Activated T-helper 1 cell treated with anti-CD3 and anti-CD28 coated beads, Interleukin-12 subunit alpha, Interleukin-12 subunit beta, Interleukin-2, Interleukin-4 antibody, amounts not matched to agents 30 ng/mL and 10 ng/mL and 1 ng/mL, durations not matched to agents 14 hours and 24 hours and 36 hours (primary cell): Measurements from ENCODE around the gene ZNF865. TPM values are rescaled to one million over a fixed set of nuclear protein-coding genes. Genes with fewer than 3 reads are reported as not detected.

Source experiments
- DNase-seq: peaks from one replicate; pipeline ENCODE4 v3.0.0; 2021; ENCODE audit warnings: low spot score
- H3K27ac Mint-ChIP-seq: one replicate; pipeline ENCODE4 v1.8.0; 2021; ENCODE audit warnings: mild to moderate bottlenecking, mixed read lengths
- H3K27me3 Mint-ChIP-seq: one replicate; pipeline ENCODE4 v1.8.0; 2022; ENCODE audit warnings: mild to moderate bottlenecking, moderate library complexity, mixed read lengths; ENCODE audit not compliant: insufficient read depth
- H3K36me3 Mint-ChIP-seq: one replicate; pipeline ENCODE4 v1.8.0; 2021; ENCODE audit warnings: low read depth, mixed read lengths
- H3K4me1 Mint-ChIP-seq: one replicate; pipeline ENCODE4 v1.8.0; 2021; ENCODE audit warnings: low read depth, mixed read lengths
- H3K4me3 Mint-ChIP-seq: one replicate; pipeline ENCODE4 v1.8.0; 2021; ENCODE audit warnings: mild to moderate bottlenecking, moderate library complexity, mixed read lengths
- H3K9me3 Mint-ChIP-seq: one replicate; pipeline ENCODE4 v1.8.0; 2021; ENCODE audit warnings: mixed read lengths
- intact Hi-C: fragments of 100-400 bp; cut with micrococcal nuclease; formaldehyde crosslinking; loops from one replicate; pipeline ENCODE4 v1.15.1; 2024
- total RNA-seq: library from RNA; stranded (reverse); gene quantifications from 2 replicates; pipeline ENCODE4 v1.2.3, GENCODE V29; 2022

Gene ZNF865
- total RNA-seq, 1 donor from 2014 or later = 13.2 TPM

DNA sequence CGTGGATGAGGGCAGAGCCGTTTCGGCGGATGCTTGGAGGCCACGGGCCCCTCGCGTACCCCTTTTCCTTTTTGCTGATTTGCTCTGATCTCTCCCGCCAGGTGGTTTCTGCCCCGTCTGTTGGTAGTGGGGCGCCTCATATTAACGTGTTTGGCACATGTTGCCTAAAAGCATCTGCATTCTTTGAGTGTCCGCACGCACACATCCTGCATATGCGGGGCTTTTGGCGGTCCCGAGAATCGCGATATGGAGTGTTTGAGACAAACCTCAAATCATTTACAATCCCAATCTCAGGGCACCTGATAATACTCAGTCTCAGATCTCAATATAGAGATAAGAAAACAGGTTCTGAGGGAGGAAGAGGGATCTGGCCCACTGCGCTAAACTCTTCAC lies 50.2 kb downstream of the ZNF865 start:
- intact Hi-C loops = loop anchor here (1.0 to 10.0 kb wide), 5 partner anchors 20 to 1521 kb away; partner anchors contain the start of genes CNOT3, EPN1, PPP6R1 and ZNF444
- peaks cover 39% of the 10 kb centered on the region for H3K36me3 Mint-ChIP-seq
- no peak for DNase-seq

DNA sequence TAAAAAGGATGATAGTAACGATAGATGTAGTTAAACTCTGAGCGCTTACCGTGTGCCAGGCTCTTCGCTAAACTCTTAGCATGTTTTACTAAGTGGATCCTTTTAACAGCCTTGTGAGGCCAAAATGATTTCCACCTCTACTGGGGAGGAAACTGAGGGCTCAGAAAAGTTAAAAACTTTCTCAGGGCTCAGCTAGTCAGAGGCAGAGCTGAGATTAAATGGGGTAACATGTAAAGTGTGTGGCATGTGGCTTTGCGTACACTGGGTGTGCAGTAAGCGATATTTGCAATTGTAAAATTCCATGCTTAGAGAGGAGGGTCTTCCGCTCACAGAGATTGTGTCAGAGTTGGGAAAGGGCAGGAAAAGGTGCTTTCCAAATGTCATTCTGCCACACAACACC lies 51.1 kb downstream of the ZNF865 start:
- H3K36me3 Mint-ChIP-seq = peaks cover 43% of the 10 kb centered on the region
- H3K27ac Mint-ChIP-seq = peak overlapping the region; percentile 99
- H3K27me3 Mint-ChIP-seq = no peaks in the 10 kb centered on the region
- H3K4me1 Mint-ChIP-seq = peaks cover 33% of the 10 kb centered on the region
- H3K4me3 Mint-ChIP-seq = peak overlapping the region; percentile 93
- no peak for DNase-seq
- H3K9me3 Mint-ChIP-seq = no peaks in the 10 kb centered on the region
- intact Hi-C loops = loop anchor here (10.0 kb wide), 1 partner anchor 1522 kb away; the partner anchor contains the start of gene CNOT3

More for the DNA sequence above, 50.2 kb downstream of the ZNF865 start:
- H3K4me3 Mint-ChIP-seq = peak overlapping the region; percentile 93
- peak overlapping the region; percentile 99 for H3K27ac Mint-ChIP-seq
- H3K27me3 Mint-ChIP-seq = no peaks in the 10 kb centered on the region
- peaks cover 37% of the 10 kb centered on the region for H3K4me1 Mint-ChIP-seq
- no peaks in the 10 kb centered on the region for H3K9me3 Mint-ChIP-seq

DNA sequence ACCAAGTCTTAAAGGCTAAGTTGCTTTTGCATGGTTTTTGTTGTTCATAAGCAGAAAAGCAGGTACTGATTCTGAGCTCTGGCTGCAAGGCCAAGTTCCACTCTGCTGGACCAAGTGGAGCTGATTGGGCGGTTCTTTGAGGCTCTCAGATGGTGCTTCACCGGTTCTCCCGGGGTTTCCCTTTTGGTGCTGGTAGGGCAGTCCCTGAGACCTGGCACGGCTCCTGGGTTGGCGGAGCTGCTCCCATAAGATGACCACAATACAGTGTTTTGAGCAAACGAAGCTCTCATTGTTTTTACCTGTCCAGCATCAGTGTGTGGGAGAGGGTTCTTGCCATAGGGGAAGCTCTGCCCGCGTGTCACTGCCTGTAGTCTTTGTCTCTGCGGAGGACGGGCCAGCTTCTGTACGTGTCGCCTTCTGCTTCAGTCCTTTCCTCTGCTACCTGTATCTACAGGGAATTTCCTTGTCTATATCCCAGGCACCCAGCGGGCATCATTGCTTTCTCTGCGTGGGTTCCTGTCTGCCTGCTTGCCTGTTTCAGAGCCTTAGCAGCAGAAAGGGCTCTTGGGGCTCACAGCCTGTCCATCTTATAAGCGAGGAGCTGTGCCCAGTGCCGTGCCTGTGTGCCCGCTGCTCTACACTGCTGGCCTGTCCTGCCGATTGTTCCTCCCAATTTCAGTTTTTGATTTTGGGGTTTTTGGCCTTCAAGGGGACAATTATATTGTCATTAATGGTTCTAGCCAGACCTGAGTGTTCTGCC lies 51.7 kb downstream of the ZNF865 start:
- no peak for DNase-seq
- H3K27ac Mint-ChIP-seq = peak overlapping the region; percentile 99
- H3K36me3 Mint-ChIP-seq = peaks cover 47% of the 10 kb centered on the region
- H3K9me3 Mint-ChIP-seq = no peaks in the 10 kb centered on the region
- H3K4me1 Mint-ChIP-seq = peaks cover 33% of the 10 kb centered on the region
- H3K27me3 Mint-ChIP-seq = no peaks in the 10 kb centered on the region
- intact Hi-C loops = loop anchor here (10.0 kb wide), 1 partner anchor 1522 kb away; the partner anchor contains the start of gene CNOT3
- H3K4me3 Mint-ChIP-seq = peak overlapping the region; percentile 93

DNA sequence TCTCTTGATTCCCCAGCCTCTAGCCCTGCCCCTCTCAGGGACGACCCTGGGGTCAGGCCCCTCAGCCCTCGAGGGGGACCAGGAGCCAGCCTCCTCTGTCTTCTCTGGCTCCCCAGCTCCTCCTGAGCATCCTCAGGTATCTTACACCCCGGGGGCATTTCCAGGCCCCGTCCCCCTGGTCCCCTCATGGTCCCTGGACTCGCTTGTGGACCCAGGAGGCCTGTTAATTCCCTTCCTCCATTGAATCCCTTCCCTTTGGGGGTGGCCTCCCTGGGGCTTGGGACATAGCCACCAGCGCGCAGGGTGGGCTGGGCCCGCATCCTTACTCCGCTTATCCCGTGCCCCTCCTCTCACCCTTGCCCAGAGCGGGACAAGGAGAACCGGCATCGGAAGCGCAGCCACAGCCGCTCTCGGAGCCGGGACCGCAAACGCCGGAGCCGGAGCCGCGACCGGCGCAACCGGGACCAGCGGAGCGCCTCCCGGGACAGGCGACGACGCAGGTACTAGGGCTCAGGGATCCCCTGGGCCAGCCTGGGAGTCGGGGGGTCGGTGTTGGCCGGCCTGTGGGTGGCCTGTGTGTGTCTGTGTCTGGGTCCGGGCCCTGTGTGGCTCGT lies 53.5 kb downstream of the ZNF865 start:
- no peak for DNase-seq
- peaks cover 61% of the 10 kb centered on the region for H3K36me3 Mint-ChIP-seq
- no peak overlapping the region for H3K4me3 Mint-ChIP-seq
- H3K4me1 Mint-ChIP-seq = peaks cover 42% of the 10 kb centered on the region
- no peaks in the 10 kb centered on the region for H3K9me3 Mint-ChIP-seq
- intact Hi-C loops = loop anchor here (10.0 kb wide), 1 partner anchor 1524 kb away; the partner anchor contains the start of gene CNOT3
- H3K27me3 Mint-ChIP-seq = no peaks in the 10 kb centered on the region
- no peak overlapping the region for H3K27ac Mint-ChIP-seq

DNA sequence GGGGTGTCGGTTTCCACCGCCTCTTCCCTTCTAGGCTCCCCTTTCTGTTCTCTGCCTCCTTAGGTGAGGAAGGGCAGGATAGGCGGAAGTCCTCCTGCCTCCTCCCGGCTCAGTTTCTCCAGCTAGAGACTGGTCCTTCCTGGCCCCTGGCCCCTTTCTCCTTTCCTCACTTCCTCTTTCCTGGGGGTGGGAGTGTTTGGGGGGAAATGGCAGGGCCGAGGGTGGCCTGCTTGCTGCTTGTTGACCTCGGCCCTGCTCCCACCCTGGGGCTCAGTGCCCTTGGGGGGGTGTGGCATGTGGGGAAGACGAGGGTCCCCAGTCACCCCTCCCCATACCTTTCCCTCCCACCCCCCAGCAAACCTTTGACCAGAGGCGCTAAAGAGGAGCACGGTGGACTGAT lies 54.4 kb downstream of the ZNF865 start:
- H3K9me3 Mint-ChIP-seq = no peaks in the 10 kb centered on the region
- H3K27ac Mint-ChIP-seq = no peak overlapping the region
- no peak for DNase-seq
- peak overlapping the region; percentile 51 for H3K4me3 Mint-ChIP-seq
- H3K4me1 Mint-ChIP-seq = peaks cover 42% of the 10 kb centered on the region
- intact Hi-C loops = loop anchor here (10.0 kb wide), 1 partner anchor 1525 kb away; the partner anchor contains the start of gene CNOT3
- peaks cover 68% of the 10 kb centered on the region for H3K36me3 Mint-ChIP-seq
- no peaks in the 10 kb centered on the region for H3K27me3 Mint-ChIP-seq

DNA sequence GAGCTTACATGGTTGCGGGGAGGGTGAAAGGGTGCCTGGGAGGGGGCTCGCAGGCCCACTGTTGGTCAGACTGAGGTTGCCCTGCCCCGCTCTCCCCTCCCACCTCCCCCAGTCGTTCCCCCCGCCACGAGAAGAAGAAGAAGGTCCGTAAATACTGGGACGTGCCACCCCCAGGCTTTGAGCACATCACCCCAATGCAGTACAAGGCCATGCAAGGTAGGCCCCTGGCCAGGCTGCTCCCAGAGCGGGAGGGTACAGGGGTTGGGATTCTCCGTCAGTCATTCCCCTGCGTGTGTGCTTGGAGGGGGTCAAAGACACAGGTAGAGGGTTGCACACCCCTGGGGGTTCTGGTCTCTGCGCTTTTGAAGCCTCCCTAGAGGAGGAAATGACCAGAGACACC lies 55.0 kb downstream of the ZNF865 start:
- DNase-seq = no peak
- Mint-ChIP-seq H3K27ac (no peak overlapping the region), H3K36me3 (peaks cover 69% of the 10 kb centered on the region), H3K4me1 (peaks cover 42% of the 10 kb centered on the region), H3K9me3 (no peaks in the 10 kb centered on the region), H3K27me3 (no peaks in the 10 kb centered on the region), H3K4me3 (no peak overlapping the region)
- intact Hi-C loops = no loop called here

DNA sequence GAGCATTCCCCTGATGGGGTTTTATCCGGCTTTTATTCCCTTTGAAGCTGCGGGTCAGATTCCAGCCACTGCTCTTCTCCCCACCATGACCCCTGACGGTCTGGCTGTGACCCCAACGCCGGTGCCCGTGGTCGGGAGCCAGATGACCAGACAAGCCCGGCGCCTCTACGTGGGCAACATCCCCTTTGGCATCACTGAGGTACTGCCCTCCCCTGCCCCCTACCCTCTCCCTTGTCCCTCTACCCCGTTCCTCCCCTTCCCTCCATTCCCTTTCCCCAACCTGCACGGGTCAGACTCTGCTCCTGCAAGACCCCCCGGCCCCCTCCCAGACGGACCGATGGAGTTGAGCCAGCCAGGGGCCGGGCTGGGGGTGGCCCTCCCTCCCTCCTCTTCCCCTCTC lies 55.5 kb downstream of the ZNF865 start:
- no peak overlapping the region for H3K4me3 Mint-ChIP-seq
- peaks cover 65% of the 10 kb centered on the region for H3K36me3 Mint-ChIP-seq
- intact Hi-C loops = no loop called here
- H3K4me1 Mint-ChIP-seq = peaks cover 39% of the 10 kb centered on the region
- H3K9me3 Mint-ChIP-seq = no peaks in the 10 kb centered on the region
- H3K27ac Mint-ChIP-seq = no peak overlapping the region
- no peaks in the 10 kb centered on the region for H3K27me3 Mint-ChIP-seq
- DNase-seq = no peak

DNA sequence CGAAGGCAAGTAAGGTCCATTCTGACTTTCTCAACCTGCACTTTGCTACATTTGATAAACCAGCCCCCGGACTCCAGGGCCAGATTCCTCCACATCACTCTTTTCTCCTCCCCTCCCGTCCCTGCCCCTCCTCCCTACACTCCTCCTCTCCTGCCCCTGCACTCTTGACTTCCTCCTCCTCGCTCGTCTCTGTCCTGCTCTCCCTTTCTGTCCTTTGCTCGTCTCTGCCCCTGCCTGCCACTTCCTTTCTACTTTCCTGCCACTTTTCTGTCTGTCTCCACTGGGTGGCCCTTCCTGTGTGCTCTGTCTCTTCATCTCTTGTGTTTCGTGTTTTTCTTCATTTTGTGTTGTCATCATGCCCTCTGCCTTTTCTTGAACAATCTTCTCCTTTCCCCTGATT lies 56.4 kb downstream of the ZNF865 start:
- Mint-ChIP-seq H3K4me3 (no peak overlapping the region), H3K27ac (peak overlapping the region; percentile 81), H3K27me3 (no peaks in the 10 kb centered on the region), H3K36me3 (peaks cover 66% of the 10 kb centered on the region), H3K4me1 (peaks cover 32% of the 10 kb centered on the region), H3K9me3 (no peaks in the 10 kb centered on the region)
- DNase-seq = no peak
- intact Hi-C loops = no loop called here

DNA sequence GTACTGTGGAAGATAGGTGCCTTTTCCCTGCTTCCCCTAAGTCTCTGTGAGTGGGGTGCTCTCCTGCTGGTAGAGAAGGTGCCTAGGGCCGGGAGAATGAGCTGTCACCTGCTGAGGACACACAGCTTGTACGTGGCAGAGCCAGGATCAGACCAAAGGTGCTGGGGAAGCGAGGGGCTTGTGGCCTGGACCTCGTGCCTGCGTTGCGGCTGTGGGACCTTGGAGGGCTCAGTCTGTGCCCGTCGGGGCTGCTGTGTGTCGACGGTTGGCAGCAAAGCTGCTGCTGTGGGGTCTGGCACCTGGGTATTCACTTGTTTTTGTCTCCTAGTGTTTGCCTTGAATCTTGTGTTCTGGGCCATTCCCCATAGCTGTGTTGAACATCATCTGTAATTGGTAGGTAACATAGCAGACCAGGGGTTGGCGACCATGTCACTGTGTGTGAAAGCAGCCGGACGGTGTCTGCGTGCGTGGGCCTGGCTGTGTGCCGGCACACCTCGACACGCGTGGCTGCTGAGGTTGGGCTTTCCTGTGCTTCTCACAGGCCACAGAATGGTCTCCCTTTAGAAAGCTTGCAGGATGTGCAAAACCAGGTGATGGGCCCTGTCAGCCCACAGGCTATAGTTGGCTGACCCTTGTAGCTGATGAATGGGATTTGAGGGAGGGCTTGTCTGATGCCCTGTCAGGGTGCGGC lies 58.5 kb downstream of the ZNF865 start:
- H3K9me3 Mint-ChIP-seq = no peaks in the 10 kb centered on the region
- no peaks in the 10 kb centered on the region for H3K27me3 Mint-ChIP-seq
- no peak overlapping the region for H3K4me3 Mint-ChIP-seq
- no peak overlapping the region for H3K27ac Mint-ChIP-seq
- H3K36me3 Mint-ChIP-seq = peaks cover 66% of the 10 kb centered on the region
- H3K4me1 Mint-ChIP-seq = peaks cover 17% of the 10 kb centered on the region
- intact Hi-C loops = no loop called here
- DNase-seq = no peak

DNA sequence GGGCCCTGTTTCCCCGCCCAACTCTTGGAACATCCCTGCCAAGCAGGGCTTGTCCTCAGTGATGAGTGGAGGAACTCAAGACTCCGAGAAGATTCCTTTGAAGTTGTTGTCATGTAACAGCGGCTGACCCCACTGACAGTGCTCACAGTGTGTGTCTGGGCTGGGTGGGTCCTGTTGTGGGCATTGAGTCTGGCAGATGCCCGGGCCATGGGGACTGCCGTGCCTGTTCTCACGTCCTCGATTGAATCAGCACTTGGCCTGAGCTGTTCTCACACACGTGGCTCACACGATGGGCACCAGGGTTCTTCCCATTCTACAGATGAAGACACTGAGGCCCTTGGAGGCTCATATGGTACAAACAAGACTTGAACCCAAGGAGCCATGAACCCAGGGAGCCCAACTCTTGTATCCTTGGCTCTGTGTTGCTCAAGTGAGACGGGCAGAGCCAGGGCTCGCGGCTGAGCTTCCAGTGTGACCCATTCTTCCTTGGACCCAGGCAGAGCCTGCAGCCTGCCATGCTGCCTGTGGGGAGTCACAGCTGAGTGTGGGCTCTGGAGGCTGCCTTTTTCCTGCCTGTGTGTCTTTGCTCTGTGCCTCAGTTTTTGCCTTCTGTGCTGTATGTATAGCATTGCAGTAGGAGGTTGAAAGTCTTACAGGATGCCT lies 61.0 kb downstream of the ZNF865 start:
- DNase-seq = no peak
- H3K4me3 Mint-ChIP-seq = no peak overlapping the region
- intact Hi-C loops = no loop called here
- H3K4me1 Mint-ChIP-seq = peaks cover 17% of the 10 kb centered on the region
- no peak overlapping the region for H3K27ac Mint-ChIP-seq
- no peaks in the 10 kb centered on the region for H3K9me3 Mint-ChIP-seq
- peaks cover 64% of the 10 kb centered on the region for H3K36me3 Mint-ChIP-seq
- no peaks in the 10 kb centered on the region for H3K27me3 Mint-ChIP-seq
